Testis (tissue), 3 donors: Measurements from ENCODE around the gene CCDC102A. TPM values are rescaled to one million over a fixed set of nuclear protein-coding genes. Genes with fewer than 3 reads are reported as not detected.

ENCODE experiments used
- DNase-seq: peaks from one replicate; pipeline ENCODE4 v3.0.0-alpha.2; 2019
- H3K27ac ChIP-seq, 2 donors: fragments of 200-600 bp; sonication (generic); one replicate each; pipeline ENCODE4 v1.5.1; 2019
- H3K27me3 ChIP-seq: fragments of 200-600 bp; sonication (generic); one replicate; pipeline ENCODE4 v1.5.1; 2019
- H3K36me3 ChIP-seq: fragments of 200-600 bp; sonication (generic); one replicate; pipeline ENCODE4 v1.5.1; 2017; ENCODE audit warnings: low read depth; ENCODE audit errors: missing control alignments
- H3K4me1 ChIP-seq: fragments of 200-600 bp; sonication (generic); one replicate; pipeline ENCODE4 v1.5.1; 2019
- H3K4me3 ChIP-seq, 2 donors: fragments of 200-600 bp; sonication (generic); one replicate each; pipeline ENCODE4 v1.5.1; 2017 to 2019
- H3K9me3 ChIP-seq: fragments of 200-600 bp; sonication (generic); one replicate; pipeline ENCODE4 v1.5.1; 2017
- POLR2A ChIP-seq: fragments of 450-650 bp; IDR thresholded peaks from one replicate; pipeline ENCODE4 v1.6.1; 2017; ENCODE audit warnings: antibody characterized with exemption, mild to moderate bottlenecking, moderate library complexity
- WGBS, 2 donors: methylation state at CpG; one replicate each; pipeline ENCODE4 v1.1.5; 2018; 5-methylcytosine and 5-hydroxymethylcytosine counted together
- intact Hi-C: fragments of 100-400 bp; cut with DNase I; formaldehyde crosslinking; loops from one replicate; pipeline ENCODE4 v1.15.1; 2023; ENCODE audit warnings: low total_unique reads
- polyA plus RNA-seq: library from polyadenylated mRNA; stranded (reverse); fragments of 350-450 nt; fragmentation: Illumina TruSeq; extraction: RNeasy Lipid Tissue Mini Kit (QIAGEN cat#74804); gene quantifications from one replicate; pipeline ENCODE4 v1.2.3, GENCODE V29; 2014; ENCODE audit warnings: low read depth, low replicate concordance; ENCODE audit not compliant: insufficient read depth
- total RNA-seq, 2 donors: library from RNA; depleted of rRNA; stranded (reverse); fragments of >200 nt; gene quantifications; one replicate each; pipeline ENCODE4 v1.2.3, GENCODE V29; 2016
- TF ChIP-seq, protein P1 (sequence below), 3 experiments: fragments of 450-650 bp in 2 of 3; fragments of 200-600 bp in 1 of 3; sonication (generic) in 1 of 3; IDR thresholded peaks; one replicate each; pipeline ENCODE4 v1.5.1; 2016 to 2019; ENCODE audit warnings: antibody characterized with exemption in 3 of 3, mild to moderate bottlenecking in 2 of 3, moderate library complexity in 1 of 3

The CCDC102A gene
- total and polyA plus RNA-seq, 3 donors from 2014 or later: 7.7 to 16.7 (median 13.1) TPM

- Histone ChIP-seq H3K9me3 (no peaks in the 10 kb centered on the region), H3K36me3 (no peaks in the 10 kb centered on the region), H3K27ac (no peak overlapping the region), H3K4me1 (peaks cover 5% of the 10 kb centered on the region), H3K27me3 (no peaks in the 10 kb centered on the region), H3K4me3 (no peak overlapping the region)
- intact Hi-C loops: no loop called here
- 71 to 78% methylated on average over 13 of the region's 13 CpGs for WGBS, 2 donors
- DNase-seq: no peak
- TF ChIP-seq, protein P1, sequence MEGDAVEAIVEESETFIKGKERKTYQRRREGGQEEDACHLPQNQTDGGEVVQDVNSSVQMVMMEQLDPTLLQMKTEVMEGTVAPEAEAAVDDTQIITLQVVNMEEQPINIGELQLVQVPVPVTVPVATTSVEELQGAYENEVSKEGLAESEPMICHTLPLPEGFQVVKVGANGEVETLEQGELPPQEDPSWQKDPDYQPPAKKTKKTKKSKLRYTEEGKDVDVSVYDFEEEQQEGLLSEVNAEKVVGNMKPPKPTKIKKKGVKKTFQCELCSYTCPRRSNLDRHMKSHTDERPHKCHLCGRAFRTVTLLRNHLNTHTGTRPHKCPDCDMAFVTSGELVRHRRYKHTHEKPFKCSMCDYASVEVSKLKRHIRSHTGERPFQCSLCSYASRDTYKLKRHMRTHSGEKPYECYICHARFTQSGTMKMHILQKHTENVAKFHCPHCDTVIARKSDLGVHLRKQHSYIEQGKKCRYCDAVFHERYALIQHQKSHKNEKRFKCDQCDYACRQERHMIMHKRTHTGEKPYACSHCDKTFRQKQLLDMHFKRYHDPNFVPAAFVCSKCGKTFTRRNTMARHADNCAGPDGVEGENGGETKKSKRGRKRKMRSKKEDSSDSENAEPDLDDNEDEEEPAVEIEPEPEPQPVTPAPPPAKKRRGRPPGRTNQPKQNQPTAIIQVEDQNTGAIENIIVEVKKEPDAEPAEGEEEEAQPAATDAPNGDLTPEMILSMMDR (IDR thresholded peaks at IDR 0.05): no peak
- no peak for TF ChIP-seq POLR2A
Observed at GRCh38 chr16:57497121-57497520, 39.2 kb downstream of the CCDC102A start.

- WGBS, 2 donors: 69 to 85% methylated on average over 4 of the region's 4 CpGs
Observed at GRCh38 chr16:57493767-57494166, 42.6 kb downstream of the CCDC102A start.

DNA sequence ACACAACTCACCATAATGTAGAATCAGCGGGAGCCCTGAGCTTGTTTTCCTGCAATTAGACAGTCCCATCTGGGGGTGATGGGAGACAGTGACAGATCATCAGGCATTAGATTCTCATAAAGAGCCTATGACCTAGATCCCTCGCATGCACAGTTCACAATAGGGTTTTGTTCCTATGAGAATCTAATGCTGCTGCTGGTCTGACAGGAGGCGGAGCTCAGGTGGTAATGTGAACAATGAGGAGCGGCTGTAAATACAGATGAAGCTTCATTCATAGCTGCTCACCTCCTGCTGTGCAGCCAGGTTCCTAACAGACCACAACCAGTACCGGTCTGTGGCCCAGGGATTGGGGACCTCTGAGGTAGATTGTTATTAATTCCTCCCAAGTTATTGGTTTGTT lies 47.1 kb downstream of the CCDC102A start:
- H3K9me3 ChIP-seq: no peaks in the 10 kb centered on the region
- intact Hi-C loops: no loop called here
- TF ChIP-seq POLR2A: no peak
- TF ChIP-seq, protein P1 (IDR thresholded peaks at IDR 0.05): no peak
- H3K27me3 ChIP-seq: no peaks in the 10 kb centered on the region
- DNase-seq: no peak
- no peaks in the 10 kb centered on the region for H3K36me3 ChIP-seq
- peaks cover 12% of the 10 kb centered on the region for H3K4me1 ChIP-seq
- H3K4me3 ChIP-seq: no peak overlapping the region
- no peak overlapping the region for H3K27ac ChIP-seq
- WGBS, 2 donors: 94 to 95% methylated on average over 5 of the region's 5 CpGs

More at GRCh38 chr16:57493767-57494166, 42.6 kb downstream of the CCDC102A start:
- H3K36me3 ChIP-seq: no peaks in the 10 kb centered on the region
- intact Hi-C loops: no loop called here
- H3K9me3 ChIP-seq: no peaks in the 10 kb centered on the region
- H3K4me3 ChIP-seq: no peak overlapping the region
- DNase-seq: no peak
- no peaks in the 10 kb centered on the region for H3K27me3 ChIP-seq
- no peak overlapping the region for H3K27ac ChIP-seq
- TF ChIP-seq, protein P1 (IDR thresholded peaks at IDR 0.05): no peak
- TF ChIP-seq POLR2A: no peak
- no peaks in the 10 kb centered on the region for H3K4me1 ChIP-seq

DNA sequence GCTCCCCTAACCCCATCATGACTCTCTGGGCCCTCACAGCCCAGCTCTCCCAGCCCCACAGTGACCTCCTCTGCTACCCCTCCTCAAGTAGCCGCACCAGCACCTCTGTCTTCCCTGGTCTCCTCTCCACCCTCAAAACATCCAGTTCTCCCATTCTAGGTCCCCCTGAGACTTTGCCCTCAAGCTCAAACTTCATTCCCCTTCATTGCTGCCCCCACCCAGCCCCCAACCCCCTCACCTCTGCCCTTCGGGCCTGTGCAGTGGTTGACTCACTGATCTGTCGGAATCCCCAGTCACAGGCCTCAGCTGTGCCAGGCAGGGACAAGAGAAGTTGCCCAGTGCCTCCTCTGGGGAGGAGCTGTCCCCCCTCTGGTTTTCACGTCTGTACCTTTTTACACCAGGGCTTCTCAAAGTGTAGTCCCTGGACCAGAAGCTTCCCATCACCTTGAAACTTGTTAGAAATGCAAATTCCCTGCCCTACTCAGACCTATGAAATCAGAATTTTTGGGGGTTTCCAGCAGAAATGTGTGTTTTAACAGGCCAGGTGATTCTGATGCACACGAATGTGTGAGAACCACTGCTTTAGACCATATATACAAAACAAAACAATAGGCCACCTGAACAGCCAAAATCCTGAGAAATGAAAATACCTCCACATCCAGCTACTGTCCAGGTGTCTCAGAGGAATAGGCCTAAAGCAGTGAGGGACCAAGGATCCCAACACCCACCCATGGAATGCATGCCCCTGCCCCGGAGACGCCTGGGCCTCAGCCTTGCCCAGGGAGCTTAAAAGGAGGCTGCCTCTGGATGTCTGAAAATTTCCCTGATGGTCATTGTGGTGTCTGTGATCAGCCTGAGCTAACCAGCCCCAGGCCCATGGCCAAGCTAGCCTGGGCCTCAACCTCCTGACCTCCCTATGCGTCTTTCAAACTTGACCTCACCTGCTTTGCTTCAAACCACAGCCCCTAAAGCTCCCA lies 49.2 kb downstream of the CCDC102A start:
- WGBS, 2 donors: 69 to 78% methylated on average over 8 of the region's 8 CpGs
- Histone ChIP-seq H3K36me3 (no peaks in the 10 kb centered on the region), H3K4me1 (peaks cover 12% of the 10 kb centered on the region), H3K27me3 (no peaks in the 10 kb centered on the region), H3K4me3 (peak overlapping the region; percentile 65 to 72), H3K27ac (peak overlapping the region in 1 of 2 donors; percentile 39), H3K9me3 (no peaks in the 10 kb centered on the region)
- no peak for DNase-seq
- intact Hi-C loops: no loop called here
- TF ChIP-seq, protein P1 (IDR thresholded peaks at IDR 0.05): no peak
- no peak for TF ChIP-seq POLR2A
